Thyroid gland (tissue), 4 donors: ENCODE data around the gene ST6GALNAC6.

Experiments
- POLR2A ChIP-seq, 2 donors: fragments of 450-650 bp; IDR thresholded peaks; one replicate each; pipeline ENCODE4 v1.6.1; 2017; ENCODE audit warnings: antibody characterized with exemption in 2 of 2, mild to moderate bottlenecking in 2 of 2, moderate library complexity in 1 of 2
- TF ChIP-seq, protein P1 (sequence below), 6 experiments: fragments of 200-600 bp in 3 of 6; fragments of 450-650 bp in 3 of 6; sonication (generic) in 3 of 6; IDR thresholded peaks; one replicate each; pipeline ENCODE4 v1.5.1; 2016 to 2019; ENCODE audit warnings: antibody characterized with exemption in 6 of 6, mild to moderate bottlenecking in 2 of 6, inconsistent platforms in 1 of 6, moderate library complexity in 1 of 6

- TF ChIP-seq, protein P1, sequence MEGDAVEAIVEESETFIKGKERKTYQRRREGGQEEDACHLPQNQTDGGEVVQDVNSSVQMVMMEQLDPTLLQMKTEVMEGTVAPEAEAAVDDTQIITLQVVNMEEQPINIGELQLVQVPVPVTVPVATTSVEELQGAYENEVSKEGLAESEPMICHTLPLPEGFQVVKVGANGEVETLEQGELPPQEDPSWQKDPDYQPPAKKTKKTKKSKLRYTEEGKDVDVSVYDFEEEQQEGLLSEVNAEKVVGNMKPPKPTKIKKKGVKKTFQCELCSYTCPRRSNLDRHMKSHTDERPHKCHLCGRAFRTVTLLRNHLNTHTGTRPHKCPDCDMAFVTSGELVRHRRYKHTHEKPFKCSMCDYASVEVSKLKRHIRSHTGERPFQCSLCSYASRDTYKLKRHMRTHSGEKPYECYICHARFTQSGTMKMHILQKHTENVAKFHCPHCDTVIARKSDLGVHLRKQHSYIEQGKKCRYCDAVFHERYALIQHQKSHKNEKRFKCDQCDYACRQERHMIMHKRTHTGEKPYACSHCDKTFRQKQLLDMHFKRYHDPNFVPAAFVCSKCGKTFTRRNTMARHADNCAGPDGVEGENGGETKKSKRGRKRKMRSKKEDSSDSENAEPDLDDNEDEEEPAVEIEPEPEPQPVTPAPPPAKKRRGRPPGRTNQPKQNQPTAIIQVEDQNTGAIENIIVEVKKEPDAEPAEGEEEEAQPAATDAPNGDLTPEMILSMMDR (IDR thresholded peaks at IDR 0.05), result no peak
- TF ChIP-seq POLR2A (IDR thresholded peaks at IDR 0.05), result no peak
These were observed 12.9 kb upstream of the ST6GALNAC6 start for GRCh38 chr9:127912296-127912695.
